Spleen (tissue), 7 donors: ENCODE data around the gene PHKB.

Experiments
- CTCF ChIP-seq, 11 experiments: fragments of 200-600 bp in 7 of 11; fragments of 450-650 bp in 4 of 11; sonication (generic) in 4 of 11; IDR thresholded peaks in 8 of 11; conservative IDR thresholded peaks in 3 of 11; 1 replicate in 7 of 11; 2 replicates in 4 of 11; pipeline versions ENCODE4 v1.4.0 to v1.8.0; 2016 to 2021; ENCODE audit warnings: antibody characterized with exemption in 11 of 11, inconsistent platforms in 4 of 11, mild to moderate bottlenecking in 1 of 11
- POLR2AphosphoS5 ChIP-seq, 3 donors: sonication (generic); formaldehyde crosslinking; IDR thresholded peaks; one replicate each; pipeline ENCODE4 v1.5.1; 2017; ENCODE audit warnings: antibody characterized with exemption in 3 of 3
- donor health status: DM: no; HTN: no; CAD: no; lungs with moderate emphysema.
- donor health status: DM: no; HTN: no; CAD: no.
- donor health status: DM: no; HTN: no; CAD: no.

DNA sequence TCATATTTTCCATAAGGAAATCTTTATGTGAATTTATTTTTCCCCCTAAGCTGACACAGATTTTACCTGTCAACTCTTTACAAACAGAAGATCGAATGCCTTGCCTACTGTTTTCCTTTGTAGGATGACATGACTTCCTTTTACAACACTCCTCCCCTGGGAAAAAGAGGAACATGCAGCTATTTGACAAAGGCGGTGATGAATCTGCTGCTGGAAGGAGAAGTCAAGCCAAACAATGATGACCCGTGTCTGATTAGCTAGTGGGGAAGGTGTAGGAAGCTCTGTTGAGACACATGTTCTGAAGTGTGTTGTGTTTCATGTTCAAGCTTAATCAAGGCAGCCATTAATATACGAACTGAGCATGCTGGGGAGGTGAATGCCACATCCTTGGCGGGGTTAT, 238.0 kb downstream of the PHKB start:
- TF ChIP-seq CTCF (IDR thresholded peaks at IDR 0.05 in 8 of 11, conservative IDR thresholded peaks at IDR 0.05 in 3 of 11), result no peak
- no peak for TF ChIP-seq POLR2AphosphoS5 (IDR thresholded peaks at IDR 0.05)
